Endometrial microvascular endothelial cells (primary cell): ENCODE data around the gene NEK2. TPM values are rescaled to one million over a fixed set of nuclear protein-coding genes. Genes with fewer than 3 reads are reported as not detected.
"Not testable (repeated sequence)": the region's sequence is repeated elsewhere in the genome, so short reads cannot be mapped to it uniquely, and the experiment has no call there.

Experiments
- in situ Hi-C: cut with HindIII; loops from 2 replicates; pipeline ENCODE4 v1.10.0; 2017; ENCODE audit warnings: low sequenced_read_pairs, low pct_unique_long_range_greater_than_20kb; ENCODE audit errors: inconsistent ontology term
- total RNA-seq: library from RNA; depleted of rRNA; stranded (reverse); fragments of >200 nt; gene quantifications from one replicate; pipeline ENCODE4 v1.2.3, GENCODE V29; 2015; ENCODE audit errors: inconsistent ontology term

NEK2 gene
- total RNA-seq, 1 donor from 2014 or later, result 28.9 TPM

DNA sequence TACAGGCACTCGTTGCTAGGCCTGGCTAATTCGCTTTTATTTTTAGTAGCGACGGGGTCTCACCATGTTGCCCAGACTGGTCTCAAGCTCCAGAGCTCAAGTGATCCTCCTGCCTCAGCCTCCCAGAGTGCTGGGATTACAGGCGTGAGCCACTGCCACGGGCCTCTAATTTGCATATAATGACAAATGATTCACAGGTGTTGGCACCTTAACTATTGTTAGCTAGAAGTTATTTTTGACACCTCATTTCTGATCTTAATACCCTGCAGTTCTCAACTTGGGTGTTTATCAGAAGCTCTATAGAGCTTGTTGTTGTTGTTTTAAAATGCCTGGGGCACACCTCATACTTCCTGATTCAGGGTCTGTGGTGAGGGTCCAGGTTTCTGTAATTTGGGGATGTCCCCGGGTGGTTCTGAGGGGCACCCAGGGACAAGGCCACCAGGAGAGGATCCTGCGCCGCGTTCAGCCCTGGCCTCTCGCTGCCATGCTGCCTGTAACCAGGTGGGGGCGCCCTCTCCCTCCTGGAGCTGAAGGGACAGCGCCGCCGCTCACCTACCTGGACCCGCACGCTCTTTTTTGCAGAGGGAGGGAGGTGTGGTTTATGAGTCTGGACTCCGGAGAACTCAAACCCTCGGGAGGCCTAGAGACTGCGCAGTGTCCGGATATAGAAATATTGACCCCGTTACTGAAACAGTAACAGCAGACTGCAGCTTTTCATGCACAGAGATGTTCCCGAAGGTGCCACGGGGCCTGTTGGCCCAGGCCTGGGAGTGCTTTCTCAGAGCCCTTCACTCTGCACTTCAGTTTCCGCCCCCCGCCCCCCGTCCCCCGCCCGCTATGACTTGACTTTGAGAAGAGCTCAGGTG lies 23.0 kb upstream of the NEK2 start:
- in situ Hi-C loops, result no loop called here

DNA sequence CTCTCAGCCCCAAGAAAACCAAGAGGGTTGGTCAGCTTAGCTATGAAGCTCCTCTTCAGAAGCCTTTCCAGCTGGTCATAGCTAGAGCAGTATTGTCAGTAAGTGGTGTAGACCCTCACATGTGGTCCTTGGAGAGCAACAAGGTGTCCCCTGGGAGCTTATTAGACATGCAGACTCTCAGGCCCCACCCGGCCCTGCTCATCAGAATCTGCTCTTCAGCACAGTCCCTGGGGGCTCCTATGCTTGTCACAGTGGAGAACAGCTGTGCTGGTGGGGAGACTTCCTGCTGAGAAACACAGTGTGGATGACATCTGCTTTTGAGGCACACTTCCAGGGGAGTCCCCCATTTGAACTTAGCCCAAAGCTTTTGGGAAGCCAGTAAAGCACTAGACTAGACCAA lies 21.9 kb upstream of the NEK2 start:
- in situ Hi-C loops, result no loop called here

GRCh38 chr1:211695135-211695816 lies 19.9 kb upstream of the NEK2 start:
- in situ Hi-C loops, result no loop called here

GRCh38 chr1:211693911-211694310 lies 18.5 kb upstream of the NEK2 start:
- in situ Hi-C loops, result not testable (repeated sequence)

GRCh38 chr1:211688421-211688820 lies 13.0 kb upstream of the NEK2 start:
- in situ Hi-C loops, result no loop called here

DNA sequence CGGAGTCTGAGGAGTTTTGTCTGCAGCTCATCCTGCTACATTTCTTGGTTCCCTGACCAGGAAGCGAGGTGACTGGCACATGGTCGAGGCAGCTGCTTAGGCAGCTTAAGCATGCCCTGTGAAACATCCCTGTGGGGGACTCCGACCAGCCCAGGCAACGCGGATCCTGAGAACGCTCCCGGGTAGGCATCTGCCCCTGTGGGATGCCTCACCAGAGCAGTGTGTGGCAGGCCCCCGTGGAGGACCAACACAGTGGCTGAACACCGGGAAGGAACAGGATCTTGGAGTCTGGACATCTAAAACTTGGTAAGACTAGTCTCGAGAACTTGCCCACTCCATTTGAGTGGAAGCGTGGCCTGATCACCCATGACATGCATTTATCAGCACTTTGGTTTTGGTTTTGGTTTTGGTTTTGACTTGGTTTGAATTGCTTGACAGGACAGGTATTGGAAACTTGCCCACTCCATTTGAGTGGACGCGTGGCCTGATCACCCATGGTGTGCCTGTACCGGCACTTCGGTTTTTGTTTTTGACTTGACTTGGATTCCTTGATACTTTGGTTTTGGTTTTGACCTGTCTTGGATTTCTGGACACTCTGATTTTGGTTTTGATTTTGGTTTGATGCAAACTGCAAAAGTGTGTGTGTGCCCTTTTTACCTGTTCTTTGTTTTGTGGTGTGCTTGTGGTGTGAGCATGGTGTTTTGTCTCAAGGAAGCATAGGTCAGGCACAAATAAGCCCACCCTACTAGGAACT lies 12.2 kb upstream of the NEK2 start:
- in situ Hi-C loops, result no loop called here

DNA sequence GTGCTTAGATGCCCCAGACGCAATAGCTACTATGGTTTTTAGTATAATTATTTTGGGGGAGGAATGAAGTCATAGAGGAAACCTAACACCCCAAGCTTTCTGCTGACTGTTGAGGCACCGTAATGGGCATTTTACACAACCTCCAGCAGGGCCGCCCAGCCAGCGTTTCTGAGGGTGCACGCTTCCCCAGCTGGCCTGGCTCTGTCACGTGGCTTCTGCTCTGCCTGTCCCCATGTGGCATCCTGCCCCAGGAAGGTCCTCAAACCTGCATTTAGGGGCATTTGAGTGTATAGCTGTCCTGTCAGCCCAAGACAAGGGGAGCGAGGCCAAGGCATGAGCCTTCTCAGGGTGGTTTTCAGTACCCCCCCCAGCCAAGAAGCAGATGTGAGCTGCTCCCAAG lies 10.4 kb upstream of the NEK2 start:
- in situ Hi-C loops, result no loop called here

DNA sequence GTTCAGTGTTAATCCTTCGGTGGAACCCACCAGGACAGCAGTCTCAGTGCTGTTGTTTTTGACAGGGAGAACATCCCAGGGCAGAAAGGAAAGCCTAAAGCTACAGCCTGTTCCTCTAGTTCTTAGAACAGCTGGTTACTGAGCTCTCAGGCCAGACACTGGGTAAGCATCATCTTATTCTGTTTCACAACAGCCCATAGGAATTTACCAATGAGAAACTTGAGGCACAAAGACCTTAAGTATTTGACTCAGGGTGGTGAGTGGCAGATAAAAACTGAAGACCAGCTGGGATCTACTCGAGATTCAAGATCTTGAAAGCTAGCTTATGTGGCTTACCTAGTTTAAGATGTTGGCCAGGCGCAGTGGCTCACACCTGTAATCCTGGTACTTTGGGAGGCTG lies 9.4 kb upstream of the NEK2 start:
- in situ Hi-C loops, result no loop called here

DNA sequence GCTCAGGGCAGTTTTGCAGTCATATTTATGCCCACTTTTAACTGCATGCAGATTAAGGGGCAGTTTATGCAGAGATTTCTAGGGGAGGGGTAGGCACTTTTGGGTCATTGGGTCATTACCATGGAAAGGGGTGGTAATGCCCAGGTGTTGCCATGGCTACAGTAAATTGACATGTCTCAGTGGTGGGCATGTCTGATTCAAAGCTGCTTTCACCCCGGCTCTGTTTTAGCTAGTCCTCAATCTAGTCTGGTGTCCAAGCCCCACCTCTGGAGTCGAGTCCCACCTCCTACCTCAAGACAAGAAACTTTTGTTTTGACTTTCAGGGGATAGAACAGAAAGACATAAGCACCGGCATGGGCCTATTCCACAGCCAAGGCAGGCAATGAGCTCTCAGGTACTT lies 8.9 kb upstream of the NEK2 start:
- in situ Hi-C loops, result no loop called here

- in situ Hi-C loops, result no loop called here
Measured at GRCh38 chr1:211683396-211684297, 8.2 kb upstream of the NEK2 start.

DNA sequence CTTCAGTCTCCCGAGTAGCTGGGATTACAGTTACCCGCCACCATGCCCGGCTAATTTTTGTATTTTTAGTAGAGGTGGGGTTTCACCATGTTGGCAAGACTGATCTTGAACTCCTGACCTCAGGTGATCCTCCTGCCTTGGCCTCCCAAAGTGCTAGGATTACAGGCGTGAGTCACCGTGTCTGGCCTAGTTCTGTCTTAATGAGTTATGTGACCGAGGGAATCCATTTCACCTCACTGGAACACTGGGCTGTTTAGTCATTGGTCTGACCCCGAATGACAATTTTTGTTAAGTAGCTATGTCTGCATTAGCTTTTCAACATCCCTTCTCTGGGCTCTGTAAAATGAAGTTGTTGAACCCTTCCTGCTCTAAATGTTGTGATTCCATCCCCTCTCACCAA lies 6.8 kb upstream of the NEK2 start:
- in situ Hi-C loops, result not testable (repeated sequence)

- in situ Hi-C loops, result no loop called here
Measured at GRCh38 chr1:211680752-211681327, 5.4 kb upstream of the NEK2 start.

- in situ Hi-C loops, result no loop called here
Measured at GRCh38 chr1:211677659-211678058, 2.2 kb upstream of the NEK2 start.

DNA sequence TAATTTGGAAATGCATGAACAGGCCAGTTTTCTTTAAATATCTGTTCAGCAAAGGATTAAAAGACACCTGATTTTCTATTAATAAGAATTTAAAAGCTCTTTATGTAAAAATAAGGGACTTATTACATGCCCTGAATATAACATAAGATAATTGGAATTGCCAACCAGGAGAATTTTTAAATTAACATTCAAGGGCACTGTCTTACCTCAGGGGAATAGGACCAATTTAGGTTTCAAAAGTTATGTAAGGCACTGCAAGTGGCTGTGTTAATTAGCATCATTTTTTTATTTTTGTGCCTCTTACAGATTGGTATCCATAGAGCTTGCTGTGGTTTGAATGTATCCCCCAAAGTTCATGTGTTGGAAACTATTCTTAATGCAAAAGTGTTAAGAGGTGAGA lies 1.3 kb upstream of the NEK2 start:
- in situ Hi-C loops, result no loop called here

- in situ Hi-C loops, result no loop called here
Measured at GRCh38 chr1:211676106-211676583, 724 bp upstream of the NEK2 start.

GRCh38 chr1:211667065-211667617 lies 8.3 kb downstream of the NEK2 start:
- in situ Hi-C loops, result no loop called here

DNA sequence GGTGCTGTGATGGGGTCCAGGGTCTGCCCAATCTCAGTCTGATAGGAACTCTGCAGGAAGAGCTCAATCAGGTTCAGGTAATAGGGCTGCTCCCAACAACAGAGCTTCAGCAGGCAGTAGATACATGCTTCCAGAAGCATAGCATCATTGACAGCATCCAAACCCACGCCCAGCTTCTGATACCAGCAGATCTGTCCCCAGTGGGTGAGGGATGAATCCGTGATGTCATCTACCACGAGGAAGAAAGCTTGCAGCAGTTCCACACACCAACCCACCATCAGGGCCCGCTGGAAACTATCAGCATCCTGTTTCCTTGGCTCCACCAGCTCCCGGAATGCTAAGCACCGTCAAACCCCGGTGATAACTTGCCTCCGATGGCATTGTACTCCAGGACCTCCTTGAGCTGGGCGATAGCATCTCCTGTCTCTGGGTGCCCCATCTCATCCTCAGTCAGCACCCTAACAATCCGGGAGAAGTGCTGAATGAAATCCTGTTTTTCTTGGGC lies 14.7 kb downstream of the NEK2 start:
- in situ Hi-C loops, result no loop called here

DNA sequence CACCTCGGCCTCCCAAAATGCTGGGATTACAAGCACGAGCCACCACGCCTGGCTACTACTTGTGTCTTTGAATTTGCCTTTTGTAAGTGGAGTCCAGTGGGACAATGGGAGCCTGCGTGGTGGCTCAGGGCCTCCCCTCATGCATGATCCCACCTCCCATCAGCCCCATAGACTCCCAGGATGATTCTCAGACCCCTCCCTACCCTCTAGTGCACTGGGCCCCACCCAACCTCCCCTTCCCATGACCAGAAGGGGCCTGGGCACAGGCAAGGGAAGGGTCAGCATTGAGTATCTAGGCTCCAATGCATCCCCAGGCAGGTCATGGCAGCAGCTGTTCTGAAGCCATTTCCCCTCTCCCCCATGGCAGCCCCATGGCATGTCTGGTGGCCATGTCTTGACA lies 18.7 kb downstream of the NEK2 start:
- in situ Hi-C loops, result no loop called here
